Type B pancreatic cell (in vitro differentiated cells): ENCODE measurements around the gene MRTFA. TPM values are rescaled to one million over a fixed set of nuclear protein-coding genes. Genes with fewer than 3 reads are reported as not detected.

Experiments
- DNase-seq: peaks from one replicate; pipeline ENCODE4 v3.0.0; 2021; ENCODE audit warnings: mixed read lengths; ENCODE audit not compliant: unreplicated experiment; ENCODE audit errors: extremely low spot score
- H3K27ac Mint-ChIP-seq: 2 replicates; pipeline ENCODE4 v1.8.0; 2021; ENCODE audit warnings: mild to moderate bottlenecking, mixed read lengths
- H3K27me3 Mint-ChIP-seq: 2 replicates; pipeline ENCODE4 v1.8.0; 2021; ENCODE audit warnings: mixed read lengths
- H3K36me3 Mint-ChIP-seq: 2 replicates; pipeline ENCODE4 v1.8.0; 2021; ENCODE audit warnings: mixed read lengths
- H3K4me1 Mint-ChIP-seq: one replicate; pipeline ENCODE4 v1.8.0; 2021; ENCODE audit warnings: mixed read lengths; ENCODE audit not compliant: unreplicated experiment
- H3K4me3 Mint-ChIP-seq: 2 replicates; pipeline ENCODE4 v1.8.0; 2021; ENCODE audit warnings: mild to moderate bottlenecking, mixed read lengths
- H3K9me3 Mint-ChIP-seq: 2 replicates; pipeline ENCODE4 v1.8.0; 2021; ENCODE audit warnings: mixed read lengths
- CTCF ChIP-seq: fragments of 200-600 bp; sonication (generic); conservative IDR thresholded peaks from 2 replicates; pipeline ENCODE4 v1.5.0; 2021; ENCODE audit warnings: antibody characterized with exemption, mild to moderate bottlenecking
- total RNA-seq: library from RNA; stranded (reverse); gene quantifications from 2 replicates; pipeline ENCODE4 v1.2.1, GENCODE V29; 2021; ENCODE audit warnings: low replicate concordance

Gene MRTFA
- total RNA-seq, 1 donor from 2014 or later = 49.8 TPM

- Mint-ChIP-seq H3K9me3 (no peaks in the 10 kb centered on the region), H3K27me3 (no peaks in the 10 kb centered on the region), H3K27ac (no peak overlapping the region), H3K4me3 (no peak overlapping the region), H3K4me1 (no peaks in the 10 kb centered on the region), H3K36me3 (peaks cover 5% of the 10 kb centered on the region)
- DNase-seq = no peak
- no peak for TF ChIP-seq CTCF
Measured at GRCh38 chr22:40404251-40405177, 232.0 kb downstream of the MRTFA start.

- DNase-seq = no peak
Measured at GRCh38 chr22:40403651-40404050, 232.9 kb downstream of the MRTFA start.

GRCh38 chr22:40403141-40403540, 233.4 kb downstream of the MRTFA start:
- H3K27ac Mint-ChIP-seq = peak overlapping the region; percentile 23
- no peaks in the 10 kb centered on the region for H3K27me3 Mint-ChIP-seq
- H3K4me1 Mint-ChIP-seq = no peaks in the 10 kb centered on the region
- TF ChIP-seq CTCF = no peak
- peaks cover 5% of the 10 kb centered on the region for H3K36me3 Mint-ChIP-seq
- H3K4me3 Mint-ChIP-seq = no peak overlapping the region
- DNase-seq = no peak
- no peaks in the 10 kb centered on the region for H3K9me3 Mint-ChIP-seq

More at GRCh38 chr22:40403651-40404050, 232.9 kb downstream of the MRTFA start:
- H3K4me1 Mint-ChIP-seq = no peaks in the 10 kb centered on the region
- no peaks in the 10 kb centered on the region for H3K9me3 Mint-ChIP-seq
- no peaks in the 10 kb centered on the region for H3K27me3 Mint-ChIP-seq
- H3K4me3 Mint-ChIP-seq = no peak overlapping the region
- H3K36me3 Mint-ChIP-seq = peaks cover 5% of the 10 kb centered on the region
- peak overlapping the region; percentile 23 for H3K27ac Mint-ChIP-seq
- TF ChIP-seq CTCF = no peak

GRCh38 chr22:40401981-40402406, 234.5 kb downstream of the MRTFA start:
- Mint-ChIP-seq H3K36me3 (peaks cover 11% of the 10 kb centered on the region), H3K27me3 (no peaks in the 10 kb centered on the region), H3K4me1 (peaks cover 6% of the 10 kb centered on the region), H3K9me3 (no peaks in the 10 kb centered on the region), H3K4me3 (no peak overlapping the region), H3K27ac (peak overlapping the region; percentile 41)
- no peak for DNase-seq
- no peak for TF ChIP-seq CTCF

GRCh38 chr22:40401532-40401931, 235.0 kb downstream of the MRTFA start:
- no peak for DNase-seq
- Mint-ChIP-seq H3K27ac (peak overlapping the region; percentile 41), H3K27me3 (no peaks in the 10 kb centered on the region), H3K36me3 (peaks cover 15% of the 10 kb centered on the region), H3K4me3 (no peak overlapping the region), H3K9me3 (no peaks in the 10 kb centered on the region), H3K4me1 (peaks cover 10% of the 10 kb centered on the region)
- TF ChIP-seq CTCF = no peak
